H1 (cell line): ENCODE data around the gene BANF1. TPM values are rescaled to one million over a fixed set of nuclear protein-coding genes. Genes with fewer than 3 reads are reported as not detected.

Experiments used
- CTCF ChIA-PET: fragments of 300-600 bp; sonication (Branson Sonifier 250); formaldehyde crosslinking; loops from one replicate; lab custom pipeline; 2021; ENCODE audit not compliant: partially characterized antibody; lab: Charles Lee
- POLR2A ChIA-PET: fragments of 300-600 bp; sonication (Branson Sonifier 250); formaldehyde crosslinking; loops from one replicate; lab custom pipeline; 2021; ENCODE audit warnings: inconsistent platforms; ENCODE audit not compliant: partially characterized antibody; lab: Charles Lee
- DNase-seq, 2 experiments: peaks; one replicate each; pipeline versions ENCODE4 v3.0.0 to v3.0.0-alpha.2; 2010 to 2022; ENCODE audit warnings: low spot score in 2 of 2, low read depth in 1 of 2, mixed read lengths in 1 of 2
- FAIRE-seq: peaks from 2 replicates; lab custom pipeline; 2011; peaks lifted over from hg19 to GRCh38; lab: Jason Lieb, UNC
- H2AFZ ChIP-seq: 2 replicates; pipeline ENCODE4 v1.8.1; 2012; ENCODE audit warnings: low read length, inconsistent platforms
- H2AK5ac ChIP-seq: 2 replicates; pipeline ENCODE4 v1.6.1; 2013; ENCODE audit warnings: low read depth, low read length
- H2BK120ac ChIP-seq: replicated peaks from 2 replicates; pipeline ENCODE3; 2013; ENCODE audit warnings: low read depth, low read length, inconsistent platforms
- H2BK12ac ChIP-seq: 2 replicates; pipeline ENCODE4 v1.6.1; 2013; ENCODE audit warnings: low read depth, low read length
- H2BK15ac ChIP-seq: 2 replicates; pipeline ENCODE4 v1.6.1; 2013; ENCODE audit warnings: low read length
- H2BK20ac ChIP-seq: 2 replicates; pipeline ENCODE4 v1.6.1; 2013; ENCODE audit warnings: low read length
- H2BK5ac ChIP-seq: 2 replicates; pipeline ENCODE4 v1.6.1; 2013; ENCODE audit warnings: low read depth, low read length
- H3K14ac ChIP-seq: 2 replicates; pipeline ENCODE4 v1.6.1; 2013; ENCODE audit warnings: inconsistent platforms; ENCODE audit not compliant: insufficient read length
- H3K18ac ChIP-seq: 2 replicates; pipeline ENCODE4 v1.6.1; 2013; ENCODE audit warnings: low read length; ENCODE audit errors: extremely low read depth
- H3K23ac ChIP-seq: 2 replicates; pipeline ENCODE4 v1.6.1; 2013; ENCODE audit warnings: inconsistent platforms; ENCODE audit not compliant: insufficient read length
- H3K23me2 ChIP-seq: 2 replicates; pipeline ENCODE4 v1.6.1; 2013; ENCODE audit warnings: low read depth, low read length
- H3K27ac ChIP-seq: 2 replicates; pipeline ENCODE4 v1.6.1; 2011; ENCODE audit warnings: low read depth, low read length, inconsistent platforms
- H3K27me3 ChIP-seq, 4 experiments: replicated peaks in 1 of 4; 1 replicate in 1 of 4; 2 replicates in 3 of 4; pipeline versions ENCODE4 v1.6.1 to v1.8.1; 2011 to 2013; ENCODE audit warnings: low read length in 3 of 4, mild to moderate bottlenecking in 3 of 4, inconsistent platforms in 2 of 4, mixed read lengths in 2 of 4, moderate library complexity in 1 of 4; ENCODE audit not compliant: control insufficient read depth in 3 of 4, insufficient read depth in 3 of 4; ENCODE audit errors: extremely low read depth in 1 of 4
- H3K36me3 ChIP-seq, 4 experiments: 2 replicates each; pipeline versions ENCODE4 v1.6.1 to v1.8.1; 2011 to 2013; ENCODE audit warnings: mild to moderate bottlenecking in 4 of 4, low read length in 3 of 4, moderate library complexity in 2 of 4, control low read depth in 1 of 4, inconsistent platforms in 1 of 4; ENCODE audit not compliant: insufficient read depth in 4 of 4, control insufficient read depth in 2 of 4
- H3K4ac ChIP-seq: replicated peaks from 2 replicates; pipeline ENCODE3; 2013; ENCODE audit warnings: low read length, low read depth, mixed read lengths, inconsistent platforms; ENCODE audit not compliant: insufficient read length
- H3K4me1 ChIP-seq, 4 experiments: replicated peaks in 1 of 4; 1 replicate in 1 of 4; 2 replicates in 3 of 4; pipeline versions ENCODE4 v1.6.1 to v1.8.1; 2011 to 2013; ENCODE audit warnings: low read length in 3 of 4, inconsistent platforms in 2 of 4, mixed read lengths in 1 of 4; ENCODE audit not compliant: insufficient read depth in 4 of 4, control insufficient read depth in 3 of 4
- H3K4me2 ChIP-seq, 2 experiments: 2 replicates each; pipeline versions ENCODE4 v1.6.1 to v1.8.1; 2011 to 2013; ENCODE audit warnings: low read depth in 2 of 2, low read length in 2 of 2, control low read depth in 1 of 2, inconsistent platforms in 1 of 2, mild to moderate bottlenecking in 1 of 2; ENCODE audit not compliant: insufficient read depth in 1 of 2
- H3K4me3 ChIP-seq, 4 experiments: fragments of 200-600, 300-600 bp in 1 of 4; sonication (generic), shearing (Covaris generic), sonication (Bioruptor Twin) in 1 of 4; 2 replicates each; pipeline versions ENCODE4 v1.5.1 to v1.8.1; 2011 to 2016; ENCODE audit warnings: low read length in 4 of 4, low read depth in 3 of 4, control low read depth in 2 of 4, inconsistent platforms in 2 of 4, mild to moderate bottlenecking in 2 of 4, mixed read lengths in 1 of 4, moderate library complexity in 1 of 4; ENCODE audit not compliant: insufficient read depth in 2 of 4; ENCODE audit errors: extremely low read depth in 1 of 4
- H3K56ac ChIP-seq: replicated peaks from 2 replicates; pipeline ENCODE3; 2013; ENCODE audit warnings: low read depth, mild to moderate bottlenecking, mixed read lengths, low read length, inconsistent platforms; ENCODE audit not compliant: insufficient read length
- H3K79me1 ChIP-seq: 2 replicates; pipeline ENCODE4 v1.6.1; 2013; ENCODE audit warnings: low read depth, low read length, control low read depth
- H3K79me2 ChIP-seq, 2 experiments: 2 replicates each; pipeline versions ENCODE4 v1.6.1 to v1.8.1; 2012 to 2013; ENCODE audit warnings: low read length in 2 of 2, mild to moderate bottlenecking in 2 of 2, inconsistent platforms in 1 of 2; ENCODE audit not compliant: insufficient read depth in 2 of 2, control insufficient read depth in 1 of 2
- H3K9ac ChIP-seq, 4 experiments: replicated peaks in 1 of 4; 1 replicate in 1 of 4; 2 replicates in 3 of 4; pipeline versions ENCODE4 v1.6.1 to v1.8.1; 2011 to 2013; ENCODE audit warnings: low read depth in 3 of 4, low read length in 3 of 4, control low read depth in 2 of 4, mild to moderate bottlenecking in 2 of 4, moderate library complexity in 2 of 4, inconsistent platforms in 1 of 4; ENCODE audit errors: extremely low read depth in 1 of 4
- H3K9me3 ChIP-seq, 2 experiments: 2 replicates each; pipeline versions ENCODE4 v1.6.1 to v1.8.1; 2012 to 2013; ENCODE audit warnings: mild to moderate bottlenecking in 2 of 2, moderate library complexity in 2 of 2, control low read depth in 1 of 2, inconsistent platforms in 1 of 2, low read depth in 1 of 2, low read length in 1 of 2, mixed read lengths in 1 of 2; ENCODE audit not compliant: insufficient read depth in 2 of 2
- H4K20me1 ChIP-seq, 2 experiments: replicated peaks in 1 of 2; 2 replicates each; pipeline versions ENCODE3 to v1.8.1; 2011 to 2013; ENCODE audit warnings: inconsistent platforms in 2 of 2, low read length in 2 of 2, mild to moderate bottlenecking in 1 of 2; ENCODE audit not compliant: insufficient read depth in 2 of 2, control insufficient read depth in 1 of 2
- H4K5ac ChIP-seq: 2 replicates; pipeline ENCODE4 v1.6.1; 2013; ENCODE audit warnings: low read length, low read depth, mixed read lengths, inconsistent platforms; ENCODE audit not compliant: insufficient read length
- H4K8ac ChIP-seq: 2 replicates; pipeline ENCODE4 v1.8.0; 2013; ENCODE audit warnings: mild to moderate bottlenecking, moderate library complexity, low read length, inconsistent platforms; ENCODE audit not compliant: insufficient read depth; ENCODE audit errors: extremely low read depth
- H4K91ac ChIP-seq: replicated peaks from 2 replicates; pipeline ENCODE3; 2013; ENCODE audit warnings: low read length, mixed read lengths, inconsistent platforms; ENCODE audit not compliant: insufficient read length
- CEBPB ChIP-seq: IDR thresholded peaks from 2 replicates; pipeline ENCODE4 v1.6.1; 2012; ENCODE audit warnings: low read depth, low read length
- SIX5 ChIP-seq: IDR thresholded peaks from 2 replicates; pipeline ENCODE4 v1.6.1; 2011; ENCODE audit warnings: mild to moderate bottlenecking, low read depth, low read length
- TCF12 ChIP-seq: IDR thresholded peaks from 2 replicates; pipeline ENCODE4 v1.6.1; 2011; ENCODE audit warnings: low read depth, mild to moderate bottlenecking, low read length
- WGBS, 2 experiments: shearing (Covaris generic) in 1 of 2; methylation state at CpG; one replicate each; pipeline versions ENCODE4 v1.1.6 to v1.1.7; 2013 to 2015; ENCODE audit warnings: low lambda C conversion rate in 2 of 2, mixed read lengths in 2 of 2, inconsistent platforms in 1 of 2, low coverage in 1 of 2, missing lambda C conversion rate in 1 of 2; ENCODE audit not compliant: insufficient replicate concordance in 2 of 2, insufficient coverage in 1 of 2, insufficient read length in 1 of 2; ENCODE audit errors: extremely low coverage in 1 of 2, missing lambda C conversion rate in 1 of 2; 5-methylcytosine and 5-hydroxymethylcytosine counted together
- polyA plus RNA-seq, 7 experiments: library from polyadenylated mRNA; depleted of rRNA in 3 of 7; stranded (reverse) in 5 of 7; unstranded in 2 of 7; fragments of >200 nt in 5 of 7; fragments of 200-250 nt in 2 of 7; gene quantifications; 1 replicate in 5 of 7; 2 replicates in 1 of 7; 4 replicates in 1 of 7; pipeline versions ENCODE4 v1.2.1 to v1.2.3, GENCODE V29; 2011 to 2013; ENCODE audit warnings: missing spikeins in 2 of 7, mixed read lengths in 2 of 7
- total RNA-seq: library from RNA; stranded (reverse); fragmentation: NEBNext Ultra II Directional; extraction: Animal tissue kit (Norgen Biotek cat#: 25700); gene quantifications from 2 replicates; pipeline ENCODE4 v1.2.1, GENCODE V29; 2021
- TF ChIP-seq, protein P1 (sequence below): IDR thresholded peaks from 2 replicates; pipeline ENCODE4 v1.6.1; 2012; ENCODE audit warnings: low read length, inconsistent platforms

The BANF1 gene
- total and polyA plus RNA-seq, 2 of the 8 experiments (the other 6 are each of a cell fraction or from before 2014, with no cell fraction given): 330 to 467 TPM

DNA sequence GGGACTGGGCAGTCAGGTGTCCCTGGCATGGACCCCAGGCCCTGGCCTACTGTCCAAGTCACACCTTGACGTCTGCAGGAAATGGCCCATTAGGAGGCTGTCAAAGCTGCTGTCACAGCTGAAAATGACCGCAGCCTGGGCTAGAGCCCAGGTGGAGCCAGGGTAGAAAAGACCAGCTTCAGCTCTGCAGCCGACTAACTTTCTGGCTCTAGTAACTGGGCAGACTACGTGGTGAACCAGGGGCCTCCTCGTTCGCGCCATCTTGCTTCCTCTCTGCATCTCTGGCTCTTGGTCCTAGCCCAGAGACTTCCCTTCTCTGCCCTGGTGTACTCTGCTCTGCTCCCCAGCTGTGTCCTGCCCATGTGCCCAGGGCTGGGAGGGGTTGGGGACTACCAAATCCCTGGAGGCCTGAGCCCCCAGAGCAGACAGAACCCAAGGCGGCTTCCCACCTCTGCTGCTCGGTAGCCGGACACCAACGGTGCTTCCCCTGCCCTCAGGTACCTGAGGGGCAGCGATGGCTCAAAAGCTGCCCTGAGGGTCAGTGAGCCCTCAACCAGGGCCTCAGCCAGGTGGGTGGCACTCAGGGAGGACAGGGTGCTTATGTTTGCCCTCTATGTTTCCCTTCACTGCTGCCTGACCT, 21.1 kb upstream of the BANF1 start:
- H3K9me3 ChIP-seq: no peaks in the 10 kb centered on the region
- no peak overlapping the region for H3K9ac ChIP-seq
- no peak overlapping the region for H4K91ac ChIP-seq
- no peak overlapping the region for H4K5ac ChIP-seq
- no peak overlapping the region for H2AFZ ChIP-seq
- no peak overlapping the region for H2AK5ac ChIP-seq
- H2BK12ac ChIP-seq: no peak overlapping the region
- no peak overlapping the region for H3K4ac ChIP-seq
- H3K79me1 ChIP-seq: no peaks in the 10 kb centered on the region
- no peak overlapping the region for H2BK120ac ChIP-seq
- no peaks in the 10 kb centered on the region for H3K27me3 ChIP-seq
- peaks cover 0 to 2% of the 10 kb centered on the region in 2 experiments for H4K20me1 ChIP-seq
- FAIRE-seq (no peak), DNase-seq (no peak)
- H3K79me2 ChIP-seq: no peaks in the 10 kb centered on the region
- no peak overlapping the region for H2BK5ac ChIP-seq
- H3K4me3 ChIP-seq: no peak overlapping the region
- H3K14ac ChIP-seq: no peak overlapping the region
- no peak overlapping the region for H3K27ac ChIP-seq
- no peak overlapping the region for H2BK15ac ChIP-seq
- H3K23me2 ChIP-seq: no peaks in the 10 kb centered on the region
- TF ChIP-seq CEBPB (no peak), TCF12 (no peak), SIX5 (no peak)
- TF ChIP-seq, protein P1, sequence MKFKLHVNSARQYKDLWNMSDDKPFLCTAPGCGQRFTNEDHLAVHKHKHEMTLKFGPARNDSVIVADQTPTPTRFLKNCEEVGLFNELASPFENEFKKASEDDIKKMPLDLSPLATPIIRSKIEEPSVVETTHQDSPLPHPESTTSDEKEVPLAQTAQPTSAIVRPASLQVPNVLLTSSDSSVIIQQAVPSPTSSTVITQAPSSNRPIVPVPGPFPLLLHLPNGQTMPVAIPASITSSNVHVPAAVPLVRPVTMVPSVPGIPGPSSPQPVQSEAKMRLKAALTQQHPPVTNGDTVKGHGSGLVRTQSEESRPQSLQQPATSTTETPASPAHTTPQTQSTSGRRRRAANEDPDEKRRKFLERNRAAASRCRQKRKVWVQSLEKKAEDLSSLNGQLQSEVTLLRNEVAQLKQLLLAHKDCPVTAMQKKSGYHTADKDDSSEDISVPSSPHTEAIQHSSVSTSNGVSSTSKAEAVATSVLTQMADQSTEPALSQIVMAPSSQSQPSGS: no peak
- H3K23ac ChIP-seq: no peak overlapping the region
- POLR2A ChIA-PET: interaction anchor here (0.6 to 1.8 kb wide), 6 partner anchors 14 to 128 kb away, joined by 3 to 5 read pairs (median 3); no protein-coding TSS in a partner anchor
- 85% methylated on average over 5 of the region's 12 CpGs; no CpG with 5 or more reads in 1 of the 2 experiments for WGBS, 2 experiments
- no peak overlapping the region for H3K56ac ChIP-seq
- H3K18ac ChIP-seq: no peak overlapping the region
- peaks cover 4 to 24% (median 19%) of the 10 kb centered on the region in 4 experiments; a peak in 7 of 8 replicates for H3K36me3 ChIP-seq
- H4K8ac ChIP-seq: no peak overlapping the region
- no peak overlapping the region for H2BK20ac ChIP-seq
- CTCF ChIA-PET: interaction anchor here (1.1 to 18.4 kb wide), 4 partner anchors 92 to 276 kb away, joined by 3 to 281 read pairs (median 4); partner anchors contain the start of genes CCDC85B and FIBP
- H3K4me2 ChIP-seq: no peak overlapping the region
- no peaks in the 10 kb centered on the region for H3K4me1 ChIP-seq
